ENCODE data around the gene TMUB2.

DNA sequence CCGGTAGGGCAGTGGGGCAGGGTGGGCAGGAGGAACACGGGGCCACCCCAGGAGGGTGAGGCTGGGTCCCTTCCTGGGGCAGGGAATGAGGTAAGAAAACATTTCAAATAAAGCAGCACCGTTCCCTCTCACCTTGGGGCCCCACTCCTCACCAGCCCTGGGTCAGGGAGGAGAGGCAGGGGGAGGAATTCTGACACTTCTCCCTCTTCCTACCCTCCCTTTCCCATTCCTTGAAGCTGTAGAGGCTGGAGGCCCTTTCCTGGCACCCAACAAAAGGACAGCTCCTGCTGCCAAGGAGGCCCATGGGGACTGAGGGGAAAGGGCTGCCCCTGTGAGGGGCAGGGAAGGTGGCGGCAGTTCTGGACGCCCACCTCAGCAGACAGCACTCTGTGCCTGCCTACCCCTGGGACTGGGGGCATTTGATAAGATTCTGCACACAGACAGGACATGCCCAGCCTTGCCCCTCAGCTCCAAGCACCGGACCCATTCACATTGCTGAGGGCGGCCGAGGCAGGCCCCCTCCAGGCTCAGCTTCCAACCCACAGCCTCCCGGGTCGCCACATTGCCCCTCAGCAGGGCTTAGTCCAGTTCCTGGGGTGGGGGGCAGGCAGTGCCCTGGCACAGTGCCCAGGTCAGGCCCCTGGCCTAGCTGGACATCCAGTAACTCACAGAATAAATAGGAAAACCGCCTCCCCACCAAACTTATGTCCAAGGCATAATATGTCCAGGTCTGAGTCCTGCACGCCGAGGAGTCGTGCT lies 6.7 kb downstream of the TMUB2 start:
- TF ChIP-seq, protein P1, sequence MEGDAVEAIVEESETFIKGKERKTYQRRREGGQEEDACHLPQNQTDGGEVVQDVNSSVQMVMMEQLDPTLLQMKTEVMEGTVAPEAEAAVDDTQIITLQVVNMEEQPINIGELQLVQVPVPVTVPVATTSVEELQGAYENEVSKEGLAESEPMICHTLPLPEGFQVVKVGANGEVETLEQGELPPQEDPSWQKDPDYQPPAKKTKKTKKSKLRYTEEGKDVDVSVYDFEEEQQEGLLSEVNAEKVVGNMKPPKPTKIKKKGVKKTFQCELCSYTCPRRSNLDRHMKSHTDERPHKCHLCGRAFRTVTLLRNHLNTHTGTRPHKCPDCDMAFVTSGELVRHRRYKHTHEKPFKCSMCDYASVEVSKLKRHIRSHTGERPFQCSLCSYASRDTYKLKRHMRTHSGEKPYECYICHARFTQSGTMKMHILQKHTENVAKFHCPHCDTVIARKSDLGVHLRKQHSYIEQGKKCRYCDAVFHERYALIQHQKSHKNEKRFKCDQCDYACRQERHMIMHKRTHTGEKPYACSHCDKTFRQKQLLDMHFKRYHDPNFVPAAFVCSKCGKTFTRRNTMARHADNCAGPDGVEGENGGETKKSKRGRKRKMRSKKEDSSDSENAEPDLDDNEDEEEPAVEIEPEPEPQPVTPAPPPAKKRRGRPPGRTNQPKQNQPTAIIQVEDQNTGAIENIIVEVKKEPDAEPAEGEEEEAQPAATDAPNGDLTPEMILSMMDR (conservative IDR thresholded peaks at IDR 0.05 in 1 of 2, IDR thresholded peaks at IDR 0.05 in 1 of 2; ENCODE audit: extremely low read depth in 1 of 2, insufficient read depth in 1 of 2, low read depth in 1 of 2, low read length in 2 of 2), result no peak
- TF ChIP-seq EZH2 (IDR thresholded peaks at IDR 0.05; ENCODE audit: borderline replicate concordance, low read length), result no peak
